Activated CD8-positive, alpha-beta T cell treated with anti-CD3 and anti-CD28 coated beads for 36 hours (primary cell): ENCODE measurements around the gene KRT7. TPM values are rescaled to one million over a fixed set of nuclear protein-coding genes. Genes with fewer than 3 reads are reported as not detected.

Experiments used
- ATAC-seq: fragments of 200-7000 bp; cut with Tn5 transposase; one replicate; pipeline ENCODE4 v1.10.0; 2021; ENCODE audit warnings: mild to moderate bottlenecking, moderate library complexity
- CTCF ChIA-PET: fragments of 350-600 bp; sonication (Branson Sonifier 250); formaldehyde crosslinking; loops from one replicate; lab custom pipeline; 2021; ENCODE audit warnings: antibody characterized with exemption; lab: Charles Lee
- POLR2A ChIA-PET: fragments of 350-600 bp; sonication (Branson Sonifier 250); formaldehyde crosslinking; loops from one replicate; lab custom pipeline; 2021; ENCODE audit warnings: antibody characterized with exemption; lab: Charles Lee
- DNase-seq: peaks from one replicate; pipeline ENCODE4 v3.0.0-alpha.2; 2020
- H3K27ac Mint-ChIP-seq: one replicate; pipeline ENCODE4 v1.8.0; 2021; ENCODE audit warnings: mild to moderate bottlenecking, mixed read lengths
- H3K27me3 Mint-ChIP-seq: one replicate; pipeline ENCODE4 v1.8.0; 2021; ENCODE audit warnings: mixed read lengths
- H3K36me3 Mint-ChIP-seq: one replicate; pipeline ENCODE4 v1.8.0; 2021; ENCODE audit warnings: low read depth, mixed read lengths
- H3K4me1 Mint-ChIP-seq: one replicate; pipeline ENCODE4 v1.8.0; 2021; ENCODE audit warnings: low read depth, mixed read lengths
- H3K4me3 Mint-ChIP-seq: one replicate; pipeline ENCODE4 v1.8.0; 2021; ENCODE audit warnings: mild to moderate bottlenecking, moderate library complexity, mixed read lengths
- H3K9me3 Mint-ChIP-seq: one replicate; pipeline ENCODE4 v1.8.0; 2021; ENCODE audit warnings: mixed read lengths
- intact Hi-C: fragments of 100-400 bp; cut with micrococcal nuclease; formaldehyde crosslinking; loops from one replicate; pipeline ENCODE4 v1.10.0; 2022
- total RNA-seq, 2 experiments: library from RNA; stranded (reverse); gene quantifications; one replicate each; pipeline ENCODE4 v1.2.3, GENCODE V29; 2021
- TF ChIP-seq, protein P1 (sequence below): fragments of 200-600 bp; IDR thresholded peaks from one replicate; pipeline ENCODE4 v1.8.0; 2022; ENCODE audit warnings: antibody characterized with exemption, mild to moderate bottlenecking

The KRT7 gene
- total RNA-seq, 2 experiments from 2014 or later = 2.1 to 3.1 TPM

DNA sequence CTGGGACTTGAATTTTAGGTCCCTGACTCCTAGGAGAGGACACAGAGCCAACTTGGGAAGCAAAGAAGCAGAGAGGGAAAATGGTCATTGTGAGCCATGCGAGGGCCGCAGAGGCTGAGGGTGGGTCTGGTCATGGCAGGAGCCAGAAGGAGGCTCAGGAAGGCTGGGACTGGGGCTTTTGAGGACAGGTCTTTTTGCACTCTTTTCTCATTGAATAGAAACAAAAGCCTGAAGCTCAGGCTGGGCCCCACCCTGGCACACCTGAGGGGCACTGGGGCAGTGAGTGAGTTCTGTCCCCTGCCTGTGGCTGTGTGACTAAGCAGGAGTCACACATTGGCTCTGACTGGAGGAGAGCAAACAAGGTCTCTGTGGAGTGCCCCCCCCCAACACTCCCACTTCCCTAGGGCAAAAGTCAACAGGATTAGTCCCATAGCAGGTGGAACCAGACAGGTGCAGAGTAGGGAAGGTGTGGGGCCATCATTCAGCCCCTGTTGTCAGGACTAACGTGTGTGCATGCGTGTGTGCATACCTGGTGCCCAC is 2.8 kb downstream of the KRT7 start:
- POLR2A ChIA-PET = interaction anchor here (0.8 to 1.3 kb wide), 2 partner anchors 12 to 26 kb away, joined by 3 read pairs; no protein-coding TSS in a partner anchor
- H3K27ac Mint-ChIP-seq = no peak overlapping the region
- ATAC-seq = no peak

DNA sequence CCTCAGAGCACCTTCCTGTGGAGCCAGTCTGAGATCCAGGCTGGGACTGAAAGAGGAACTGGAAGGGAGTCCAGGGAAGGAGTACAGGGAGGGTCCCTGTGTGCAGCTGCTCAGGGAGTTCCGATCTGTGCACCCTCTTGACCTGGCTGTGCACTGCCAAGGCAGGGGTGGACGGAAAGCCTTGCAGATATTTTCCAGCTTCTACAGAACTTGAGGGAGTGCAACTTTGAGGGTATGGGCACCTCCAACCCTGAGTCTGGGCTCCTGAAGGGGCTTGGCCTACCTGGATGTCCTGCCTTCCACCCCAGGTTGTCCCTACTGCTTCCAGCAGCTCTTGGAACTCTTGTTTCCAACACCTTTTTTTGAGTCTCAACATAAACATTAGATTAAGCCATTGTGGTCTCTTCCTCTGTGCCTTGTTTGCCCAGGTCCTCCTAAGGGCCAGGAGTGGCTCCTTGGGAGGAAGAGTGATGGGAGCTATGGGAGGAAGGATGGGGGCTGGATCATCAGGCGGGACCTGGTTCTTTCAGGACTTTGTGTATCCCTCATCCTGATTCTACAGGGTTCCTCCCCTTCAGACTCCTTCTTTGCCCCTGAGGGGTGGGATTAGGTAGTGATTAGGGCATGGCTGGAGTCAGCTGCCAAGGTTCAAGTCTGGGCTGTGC is 3.5 kb downstream of the KRT7 start:
- TF ChIP-seq, protein P1, sequence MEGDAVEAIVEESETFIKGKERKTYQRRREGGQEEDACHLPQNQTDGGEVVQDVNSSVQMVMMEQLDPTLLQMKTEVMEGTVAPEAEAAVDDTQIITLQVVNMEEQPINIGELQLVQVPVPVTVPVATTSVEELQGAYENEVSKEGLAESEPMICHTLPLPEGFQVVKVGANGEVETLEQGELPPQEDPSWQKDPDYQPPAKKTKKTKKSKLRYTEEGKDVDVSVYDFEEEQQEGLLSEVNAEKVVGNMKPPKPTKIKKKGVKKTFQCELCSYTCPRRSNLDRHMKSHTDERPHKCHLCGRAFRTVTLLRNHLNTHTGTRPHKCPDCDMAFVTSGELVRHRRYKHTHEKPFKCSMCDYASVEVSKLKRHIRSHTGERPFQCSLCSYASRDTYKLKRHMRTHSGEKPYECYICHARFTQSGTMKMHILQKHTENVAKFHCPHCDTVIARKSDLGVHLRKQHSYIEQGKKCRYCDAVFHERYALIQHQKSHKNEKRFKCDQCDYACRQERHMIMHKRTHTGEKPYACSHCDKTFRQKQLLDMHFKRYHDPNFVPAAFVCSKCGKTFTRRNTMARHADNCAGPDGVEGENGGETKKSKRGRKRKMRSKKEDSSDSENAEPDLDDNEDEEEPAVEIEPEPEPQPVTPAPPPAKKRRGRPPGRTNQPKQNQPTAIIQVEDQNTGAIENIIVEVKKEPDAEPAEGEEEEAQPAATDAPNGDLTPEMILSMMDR = no peak
- CTCF ChIA-PET = interaction anchor here (0.9 to 4.1 kb wide), 4 partner anchors 14 to 91 kb away, joined by 3 to 33 read pairs (median 4); no protein-coding TSS in a partner anchor
- POLR2A ChIA-PET = interaction anchor here (0.7 to 1.3 kb wide), 5 partner anchors 9 to 27 kb away, joined by 3 read pairs; no protein-coding TSS in a partner anchor
- no peak for DNase-seq
- ATAC-seq = no peak
- Mint-ChIP-seq H3K36me3 (no peaks in the 10 kb centered on the region), H3K4me3 (no peak overlapping the region), H3K4me1 (peaks cover 2% of the 10 kb centered on the region), H3K27me3 (peaks cover 27% of the 10 kb centered on the region), H3K9me3 (no peaks in the 10 kb centered on the region), H3K27ac (no peak overlapping the region)
- intact Hi-C loops = no loop called here

More for the DNA sequence above, 2.8 kb downstream of the KRT7 start:
- no peak for DNase-seq
- CTCF ChIA-PET = interaction anchor here (0.8 to 1.4 kb wide), 3 partner anchors 14 to 22 kb away, joined by 3 read pairs; no protein-coding TSS in a partner anchor
- Mint-ChIP-seq H3K9me3 (no peaks in the 10 kb centered on the region), H3K4me1 (no peaks in the 10 kb centered on the region), H3K27me3 (peaks cover 32% of the 10 kb centered on the region), H3K4me3 (no peak overlapping the region), H3K36me3 (no peaks in the 10 kb centered on the region)
- TF ChIP-seq, protein P1 = no peak
- intact Hi-C loops = no loop called here

DNA sequence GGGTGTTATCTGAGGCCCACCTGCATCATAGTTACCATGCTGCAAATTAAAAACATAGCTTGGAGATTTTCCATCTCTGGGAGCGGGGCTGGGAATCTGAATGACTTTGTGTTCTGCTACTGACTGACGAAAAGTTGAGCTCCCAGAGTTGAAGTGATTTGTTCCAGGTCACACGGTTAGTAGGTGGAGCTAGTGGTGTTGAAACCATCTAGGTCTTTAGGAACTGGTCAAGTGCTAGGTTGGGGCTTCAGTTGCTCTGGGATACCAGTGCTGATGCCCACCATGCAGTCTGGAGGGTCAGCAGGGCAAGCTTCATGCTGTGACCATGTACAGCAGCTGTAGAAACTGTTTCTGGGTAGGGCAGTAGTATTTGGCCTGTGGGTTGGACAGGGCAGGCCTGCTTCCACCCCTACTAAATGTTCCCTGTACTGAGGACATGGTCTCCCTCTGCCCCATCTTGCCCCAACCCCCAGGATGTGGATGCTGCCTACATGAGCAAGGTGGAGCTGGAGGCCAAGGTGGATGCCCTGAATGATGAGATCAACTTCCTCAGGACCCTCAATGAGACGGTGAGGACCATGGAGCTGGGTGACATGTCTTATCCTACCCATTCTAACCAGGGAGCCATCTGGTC is 5.3 kb downstream of the KRT7 start:
- intact Hi-C loops = no loop called here
- Mint-ChIP-seq H3K4me3 (no peak overlapping the region), H3K27me3 (peaks cover 16% of the 10 kb centered on the region), H3K4me1 (peaks cover 5% of the 10 kb centered on the region), H3K36me3 (no peaks in the 10 kb centered on the region), H3K9me3 (no peaks in the 10 kb centered on the region), H3K27ac (no peak overlapping the region)
- TF ChIP-seq, protein P1 = no peak
- ChIA-PET CTCF (interaction anchor here (0.6 to 4.1 kb wide), 6 partner anchors 12 to 68 kb away, joined by 3 to 33 read pairs (median 4); no protein-coding TSS in a partner anchor), POLR2A (interaction anchor here (0.9 kb wide), 1 partner anchor 15 kb away, joined by 3 read pairs; no protein-coding TSS in a partner anchor)
- no peak for ATAC-seq
- DNase-seq = no peak

DNA sequence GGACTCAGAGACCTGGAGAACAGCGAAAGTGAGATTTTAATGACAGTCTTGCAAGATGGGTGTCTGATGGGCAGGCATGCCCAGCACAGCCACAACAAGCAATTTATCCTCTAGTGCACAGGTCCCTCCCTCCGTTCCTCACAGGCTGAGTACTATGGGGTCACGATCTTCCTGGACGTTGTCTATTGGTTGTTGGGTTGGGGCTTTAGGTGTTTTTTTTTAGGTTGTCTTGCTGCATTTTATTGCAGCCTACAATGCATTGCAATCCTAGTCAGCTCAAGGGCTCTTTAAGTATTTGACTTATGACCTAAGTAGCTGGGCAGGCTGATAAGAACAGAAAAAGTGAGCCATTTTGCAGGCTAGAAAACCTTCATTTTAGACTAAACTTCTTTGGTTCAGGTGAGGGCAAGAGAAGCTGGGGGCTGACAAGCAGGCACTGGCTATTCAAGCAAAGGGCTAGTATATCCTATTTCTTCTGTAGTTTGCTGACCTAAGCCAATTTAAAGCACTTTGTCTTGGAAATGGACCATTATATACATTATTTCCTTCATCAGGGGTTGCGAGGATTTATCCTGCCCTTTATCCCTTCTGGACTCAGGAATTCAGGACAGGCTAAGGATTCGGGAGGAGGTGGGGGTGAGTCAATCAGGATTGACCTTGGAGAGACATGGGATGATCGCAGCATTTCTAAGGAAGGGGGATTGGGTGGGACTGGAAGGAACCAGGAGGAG is 6.0 kb downstream of the KRT7 start:
- intact Hi-C loops = no loop called here
- POLR2A ChIA-PET = no interaction called here
- H3K4me3 Mint-ChIP-seq = no peak overlapping the region
- peaks cover 12% of the 10 kb centered on the region for H3K4me1 Mint-ChIP-seq
- TF ChIP-seq, protein P1 = no peak
- ATAC-seq (no peak), DNase-seq (no peak)
- H3K9me3 Mint-ChIP-seq = no peaks in the 10 kb centered on the region
- H3K27me3 Mint-ChIP-seq = peaks cover 11% of the 10 kb centered on the region
- H3K27ac Mint-ChIP-seq = no peak overlapping the region
- CTCF ChIA-PET = interaction anchor here (0.6 to 4.1 kb wide), 5 partner anchors 12 to 67 kb away, joined by 3 to 33 read pairs (median 5); no protein-coding TSS in a partner anchor
- no peaks in the 10 kb centered on the region for H3K36me3 Mint-ChIP-seq
